CD1c-positive myeloid dendritic cell (primary cell): ENCODE results near the gene CNOT9.
A peak's percentile ranks its signal among the peaks of the same experiment; 100 is the strongest.

Source experiments
- DNase-seq: peaks from one replicate; pipeline ENCODE4 v3.0.0-alpha.2; 2016; ENCODE audit errors: extremely low spot score

CNOT9 gene

DNA sequence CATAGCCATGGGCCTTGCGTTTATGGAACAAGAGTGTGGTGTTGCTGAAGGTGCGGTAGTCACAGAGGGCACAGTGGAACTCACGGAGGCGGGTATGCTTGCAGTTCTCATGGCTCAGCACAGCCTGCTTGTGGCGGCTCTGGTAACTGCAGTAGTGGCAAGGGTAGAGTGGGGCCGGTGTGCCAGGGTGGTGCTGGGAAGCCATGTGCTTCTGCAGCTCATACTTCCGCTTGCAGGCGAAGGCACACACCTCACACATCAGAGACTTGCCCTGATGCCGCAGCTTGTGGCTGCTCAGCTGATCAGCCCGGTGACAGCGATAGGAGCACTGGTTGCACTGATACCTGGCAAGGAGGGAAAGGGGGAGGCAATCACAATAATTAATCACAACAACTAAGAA lies 76.1 kb downstream of the CNOT9 start:
- DNase-seq = no peak

DNA sequence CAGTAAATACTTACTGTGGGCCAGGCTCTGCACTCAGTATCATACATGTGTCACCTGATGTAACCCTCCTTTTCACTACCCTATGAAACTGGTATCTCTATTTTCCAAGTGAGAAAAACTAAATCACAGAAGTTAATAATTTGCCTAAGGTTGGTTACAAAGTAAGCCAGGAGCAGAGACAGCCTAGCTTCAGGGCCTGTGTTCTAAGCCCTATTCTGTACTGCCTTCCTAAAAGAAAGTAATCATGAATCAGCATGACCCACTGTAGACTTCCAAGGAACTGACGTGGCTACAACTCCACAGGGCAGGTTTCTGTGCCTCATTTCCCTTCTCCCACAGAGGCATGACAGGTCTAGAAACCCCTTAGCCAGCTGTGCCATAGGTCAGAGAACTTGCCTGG lies 76.5 kb downstream of the CNOT9 start:
- peak; percentile 45 for DNase-seq
